HG02973 (cell line): Measurements from ENCODE around the gene TALDO1.

Experiments used
- ATAC-seq: cut with Tn5 transposase; IDR thresholded peaks from one replicate; pipeline ENCODE4 v1.9.1; 2021; ENCODE audit warnings: moderate library complexity; ENCODE audit not compliant: unreplicated experiment

TALDO1 gene

DNA sequence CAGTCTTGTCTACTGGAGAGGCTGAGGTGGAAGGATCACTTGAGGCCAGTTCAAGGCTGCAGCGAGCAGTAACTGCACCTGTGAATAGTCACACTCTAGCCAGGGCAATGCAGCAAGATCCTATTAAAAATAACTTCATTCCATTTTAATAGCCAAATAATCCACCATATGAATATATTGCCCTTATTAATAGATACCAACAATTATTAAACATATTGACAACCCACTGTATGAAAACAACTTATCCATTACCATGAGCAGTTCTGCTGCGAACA is 19.6 kb downstream of the TALDO1 start:
- no peak for ATAC-seq

DNA sequence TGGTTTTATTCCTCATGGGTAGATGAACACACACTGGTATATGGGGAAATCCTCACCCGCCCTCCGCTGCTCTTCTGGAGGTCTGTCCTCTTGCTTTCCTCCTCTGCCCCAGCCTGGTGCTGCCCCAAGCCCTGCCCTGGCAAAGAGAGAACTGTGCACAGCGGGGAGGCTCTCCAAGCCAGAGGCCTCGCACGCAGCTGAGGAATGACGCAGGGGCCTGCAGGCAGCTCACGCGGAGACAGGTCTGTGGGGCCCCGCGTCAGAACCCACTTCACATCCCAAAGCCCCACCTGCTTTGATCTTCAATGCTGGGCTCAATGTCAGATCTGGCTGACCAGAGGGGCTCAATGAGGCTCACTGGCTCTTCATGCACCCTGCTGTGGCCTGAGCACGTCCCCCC is 20.0 kb downstream of the TALDO1 start:
- no peak for ATAC-seq

DNA sequence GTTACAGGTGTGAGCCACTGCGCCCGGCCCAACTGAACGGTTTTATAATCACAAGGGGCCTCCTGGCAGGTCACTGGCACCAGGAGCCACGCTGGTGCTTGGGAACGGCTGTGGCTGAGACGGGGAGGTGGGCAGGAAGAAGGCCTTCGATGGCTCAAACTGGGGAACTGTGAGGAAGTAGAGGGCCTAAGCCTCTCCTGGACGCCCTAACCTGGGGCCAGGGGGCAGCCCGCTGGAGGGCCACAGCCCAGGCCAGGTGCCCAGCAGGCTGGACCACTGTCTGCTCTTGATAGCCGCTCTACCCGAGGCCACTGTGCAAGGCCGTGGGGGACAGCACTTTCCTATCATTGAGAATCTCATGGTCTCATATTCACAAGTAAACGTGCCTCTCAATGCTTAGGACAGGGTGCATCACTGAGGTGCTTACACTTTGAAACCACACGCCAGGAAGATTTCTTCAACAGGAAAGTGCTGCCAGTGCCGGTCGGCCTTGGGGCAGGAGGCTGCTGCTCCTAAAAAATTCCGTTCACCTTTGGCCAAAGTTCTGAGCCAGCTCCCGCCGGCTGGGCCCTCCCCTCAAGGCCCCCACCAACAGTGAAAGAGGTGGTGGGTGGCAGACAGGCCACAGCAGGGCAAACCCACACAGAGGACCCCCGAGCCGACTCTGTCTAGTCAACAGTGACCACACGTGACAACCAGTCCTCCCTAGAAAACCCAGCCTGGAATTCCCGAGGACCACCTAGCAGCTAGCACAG is 22.8 kb downstream of the TALDO1 start:
- ATAC-seq = no peak

DNA sequence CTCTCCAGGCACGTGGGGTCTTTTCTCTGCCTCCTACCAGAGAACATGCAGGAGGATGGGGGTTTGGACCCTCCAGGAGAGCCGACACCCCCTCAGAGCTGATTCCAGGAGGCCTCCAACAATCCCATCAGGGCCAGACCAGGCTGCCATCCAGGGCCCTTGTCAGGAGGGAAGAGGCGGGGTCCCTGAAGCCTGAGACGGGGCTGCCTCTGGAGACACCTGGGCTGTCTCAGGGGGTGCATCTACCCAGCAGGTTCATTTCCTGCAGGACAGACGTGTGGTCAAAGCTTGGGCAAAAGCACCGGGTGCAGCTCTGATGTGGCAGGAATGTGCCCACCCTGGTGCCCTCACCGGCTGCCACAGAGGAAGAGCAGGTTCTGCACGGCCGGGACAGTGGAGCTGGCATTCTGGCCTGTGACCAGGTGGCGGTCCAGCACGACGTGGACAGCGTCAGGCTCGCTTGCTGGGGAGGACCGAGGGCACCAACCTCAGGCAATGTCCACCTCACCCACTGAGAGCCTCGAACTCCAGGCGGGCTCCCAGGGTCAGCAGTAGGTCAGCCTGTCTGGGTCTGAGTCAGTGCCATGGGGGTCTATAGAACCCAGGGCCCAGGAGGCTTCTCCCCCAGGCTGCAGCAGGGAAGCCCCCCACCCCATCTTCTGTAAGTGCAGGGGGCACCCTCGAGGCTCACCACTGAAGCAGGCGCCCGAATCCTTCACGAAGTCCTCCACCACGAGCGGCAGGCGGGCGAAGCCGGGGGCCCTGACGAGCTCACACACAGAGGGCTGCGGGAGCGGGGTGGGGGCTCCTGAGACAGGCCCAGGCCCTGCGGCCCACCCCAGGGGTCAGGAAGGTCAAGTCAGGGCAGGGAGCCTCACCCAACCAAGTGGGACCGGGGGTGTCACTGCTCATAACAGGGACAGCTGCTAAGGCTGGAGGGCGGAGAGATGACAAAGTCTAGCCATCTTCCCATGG is 23.7 kb downstream of the TALDO1 start:
- no peak for ATAC-seq

DNA sequence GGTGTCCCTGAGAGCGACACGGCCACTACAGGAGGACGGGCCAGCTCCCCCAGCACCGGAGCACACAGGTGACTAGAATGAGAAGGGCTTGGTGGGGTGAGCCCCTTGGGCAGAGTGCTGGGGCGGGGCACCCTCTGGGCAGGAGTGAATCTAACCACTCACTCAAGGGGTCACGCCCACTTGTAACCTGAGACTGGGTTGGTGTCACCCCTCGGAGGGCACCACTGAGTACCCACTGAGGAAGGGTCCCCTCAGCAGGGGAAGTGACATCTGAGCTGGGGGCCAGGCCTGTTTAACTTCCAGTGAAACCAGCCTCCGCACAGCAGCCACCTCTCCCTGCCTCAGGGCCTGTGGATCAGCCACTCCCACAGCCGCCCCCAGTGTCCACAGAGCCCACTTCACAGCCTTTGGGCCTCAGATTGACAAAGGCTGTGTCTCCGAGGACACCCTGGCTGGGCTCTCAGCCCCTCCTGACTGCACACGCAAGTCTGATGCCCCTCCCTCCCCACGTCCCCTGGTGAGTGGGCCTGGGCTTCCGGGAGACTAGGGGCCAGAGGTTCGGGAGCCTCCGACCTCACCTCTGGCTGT is 24.4 kb downstream of the TALDO1 start:
- ATAC-seq = no peak

DNA sequence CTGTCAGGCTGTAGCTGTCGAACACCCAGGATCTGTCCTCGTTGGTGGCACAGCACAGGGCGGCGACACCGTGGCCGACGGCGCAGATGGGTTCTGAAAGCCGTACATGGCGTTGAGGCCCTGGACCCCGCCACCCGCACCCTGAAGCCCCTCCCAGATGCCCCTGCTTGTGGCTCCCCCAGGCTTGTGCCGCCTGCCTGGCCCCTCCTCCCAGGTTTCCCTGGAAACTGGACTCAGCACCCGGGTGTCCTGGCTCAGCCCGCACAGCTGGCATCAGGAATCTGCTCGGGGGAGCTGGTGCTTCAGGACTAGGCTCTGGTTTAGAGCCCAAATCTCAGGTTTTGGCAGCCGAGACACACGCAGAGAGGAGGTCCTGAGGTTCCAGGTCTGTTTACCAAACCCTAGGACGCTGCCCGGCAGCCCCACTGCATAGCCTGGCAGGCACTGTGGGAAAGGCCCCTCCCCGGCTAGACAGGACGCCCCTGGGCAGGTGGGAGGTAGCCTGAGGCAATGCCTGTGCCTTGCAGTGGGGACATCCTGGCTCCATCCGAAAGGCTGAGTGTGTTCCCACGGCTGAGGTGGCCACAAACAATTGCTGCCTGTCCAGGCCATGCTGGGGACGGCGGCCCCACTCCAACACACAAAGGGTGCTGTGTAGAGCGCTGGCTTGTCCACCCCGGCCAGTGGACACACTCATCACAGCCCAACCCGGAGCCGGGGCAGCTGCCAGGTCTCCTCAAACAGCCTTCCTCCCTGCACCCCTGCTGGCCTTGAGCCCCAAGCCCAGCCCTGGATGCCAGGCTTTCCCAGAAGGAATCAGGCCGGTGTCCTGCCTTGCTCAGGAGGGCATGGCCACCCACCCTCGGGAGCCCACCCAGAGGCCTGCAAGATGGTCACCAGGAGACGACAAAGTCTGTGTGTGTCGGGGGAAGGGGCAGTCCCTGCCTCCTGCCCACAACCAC is 25.4 kb downstream of the TALDO1 start:
- ATAC-seq = no peak

DNA sequence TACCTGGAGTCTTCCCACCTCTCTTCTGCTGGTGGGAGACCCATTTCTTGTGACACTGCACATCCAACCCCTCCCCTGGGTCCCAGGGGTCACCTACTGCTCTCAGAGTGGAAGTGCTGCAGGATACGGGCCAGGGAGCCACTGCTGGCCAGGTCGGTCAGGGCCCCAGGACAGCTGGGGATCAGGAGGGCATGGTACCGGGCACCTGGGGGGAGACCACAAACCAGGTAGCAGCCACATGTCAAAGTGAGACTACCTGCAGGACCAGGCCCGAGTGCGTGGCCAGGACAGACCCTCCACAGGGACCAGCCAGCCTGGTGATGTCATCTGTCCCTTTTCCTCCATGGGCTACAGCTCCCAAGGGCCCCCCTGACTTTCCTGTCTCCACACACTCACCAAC is 26.2 kb downstream of the TALDO1 start:
- ATAC-seq = no peak

DNA sequence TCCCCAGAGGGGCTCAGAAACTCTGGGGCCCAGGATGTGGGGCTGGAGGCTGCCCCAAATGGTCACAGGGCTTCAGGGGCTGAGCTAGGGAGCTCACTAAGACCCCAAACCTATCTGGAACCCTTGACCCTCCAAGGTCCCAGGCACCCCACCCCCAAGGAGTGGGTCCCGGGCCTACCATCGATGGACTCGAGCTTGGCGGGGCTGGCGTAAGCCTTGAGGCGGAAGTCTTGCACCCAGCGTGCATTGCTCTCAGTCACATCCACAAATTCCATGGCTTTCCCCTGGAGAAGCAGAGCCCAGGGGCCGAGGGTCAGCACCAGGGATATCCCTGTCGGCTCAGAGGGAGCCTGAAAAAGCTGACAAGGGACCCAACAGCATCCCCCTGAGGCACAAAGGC is 26.6 kb downstream of the TALDO1 start:
- ATAC-seq = no peak

DNA sequence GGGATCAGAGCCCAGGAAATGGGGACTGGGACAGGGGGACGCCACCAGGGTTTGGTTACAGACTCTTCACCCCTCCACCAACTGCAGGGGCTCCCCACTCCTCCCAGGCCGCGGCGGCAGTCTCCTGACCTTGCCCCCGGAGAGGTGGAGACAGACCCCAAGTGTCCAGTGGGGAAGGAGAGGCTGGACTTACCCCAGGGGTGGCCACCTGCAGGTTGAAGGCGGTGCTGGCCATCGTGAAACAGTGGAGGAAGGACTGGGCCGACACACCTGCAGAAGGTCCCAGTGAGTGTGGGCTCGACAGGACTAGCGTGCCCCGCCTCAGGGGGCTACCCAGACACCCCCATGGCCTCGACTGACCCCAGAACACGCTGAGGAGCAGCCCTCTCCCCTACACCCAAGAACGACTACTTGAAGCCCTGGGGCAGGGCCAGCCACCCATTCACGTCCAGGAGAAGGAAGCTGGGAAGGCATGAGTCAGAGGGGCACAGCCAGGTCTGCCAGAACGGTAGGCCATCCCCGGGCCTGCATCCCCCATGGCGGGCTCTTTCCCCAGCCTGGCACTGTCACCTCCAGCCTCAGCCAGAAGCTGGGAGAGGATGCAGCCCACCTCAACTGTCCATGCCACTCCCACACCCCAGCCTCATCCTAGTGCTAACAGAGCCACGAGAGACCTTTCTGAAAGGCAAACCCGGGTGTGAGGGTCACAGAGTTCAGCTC is 27.8 kb downstream of the TALDO1 start:
- no peak for ATAC-seq

DNA sequence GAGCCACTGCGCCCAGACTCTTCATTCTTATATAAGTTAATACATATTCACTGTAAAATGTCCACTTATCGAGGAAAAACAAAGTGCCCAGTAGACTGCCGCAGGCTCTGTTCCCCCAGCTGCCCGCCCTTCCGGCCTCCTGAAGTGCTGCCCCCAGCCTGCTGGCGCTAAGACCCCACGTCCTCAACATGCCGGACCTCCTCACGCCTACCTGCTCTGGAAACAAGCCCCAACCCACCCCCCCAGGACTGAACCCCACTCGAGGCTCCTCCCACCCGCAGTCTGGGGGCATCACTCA is 28.9 kb downstream of the TALDO1 start:
- ATAC-seq = no peak

DNA sequence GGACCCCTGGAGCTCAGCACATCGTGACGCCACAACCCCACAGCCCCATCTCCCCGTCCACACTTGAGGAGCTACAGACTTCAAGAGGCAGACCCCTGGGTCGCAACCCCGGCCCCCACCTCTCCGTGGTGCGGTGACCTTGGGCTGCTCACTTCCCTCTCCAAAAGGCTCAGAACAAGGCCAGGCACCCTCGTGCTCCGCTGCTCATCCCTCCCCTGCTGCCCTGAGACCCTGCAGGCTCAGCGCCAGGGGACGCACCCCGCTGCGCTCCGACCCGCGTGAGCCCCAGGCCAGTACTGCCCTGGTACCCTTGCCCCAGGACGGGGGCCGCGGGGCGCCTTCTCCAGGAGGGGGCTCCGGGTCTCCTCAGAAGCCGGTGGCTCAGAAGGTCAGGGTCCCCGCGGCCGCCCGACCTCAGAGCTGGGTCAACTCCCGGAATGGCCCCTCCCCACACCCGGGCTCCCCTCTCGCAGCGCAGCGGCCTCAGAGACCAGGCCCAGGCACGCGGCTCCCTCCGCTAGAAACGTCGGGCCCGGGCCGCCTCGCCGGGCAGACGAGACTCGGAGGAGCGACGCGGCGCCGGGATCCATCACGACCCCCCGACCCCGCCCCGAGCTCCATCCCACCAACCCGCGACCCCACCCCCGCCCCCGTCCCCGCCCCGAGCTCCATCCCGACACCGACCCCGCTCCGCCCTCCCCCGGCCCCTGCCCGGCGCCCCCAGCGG is 29.5 kb downstream of the TALDO1 start:
- ATAC-seq = peak; percentile 18

DNA sequence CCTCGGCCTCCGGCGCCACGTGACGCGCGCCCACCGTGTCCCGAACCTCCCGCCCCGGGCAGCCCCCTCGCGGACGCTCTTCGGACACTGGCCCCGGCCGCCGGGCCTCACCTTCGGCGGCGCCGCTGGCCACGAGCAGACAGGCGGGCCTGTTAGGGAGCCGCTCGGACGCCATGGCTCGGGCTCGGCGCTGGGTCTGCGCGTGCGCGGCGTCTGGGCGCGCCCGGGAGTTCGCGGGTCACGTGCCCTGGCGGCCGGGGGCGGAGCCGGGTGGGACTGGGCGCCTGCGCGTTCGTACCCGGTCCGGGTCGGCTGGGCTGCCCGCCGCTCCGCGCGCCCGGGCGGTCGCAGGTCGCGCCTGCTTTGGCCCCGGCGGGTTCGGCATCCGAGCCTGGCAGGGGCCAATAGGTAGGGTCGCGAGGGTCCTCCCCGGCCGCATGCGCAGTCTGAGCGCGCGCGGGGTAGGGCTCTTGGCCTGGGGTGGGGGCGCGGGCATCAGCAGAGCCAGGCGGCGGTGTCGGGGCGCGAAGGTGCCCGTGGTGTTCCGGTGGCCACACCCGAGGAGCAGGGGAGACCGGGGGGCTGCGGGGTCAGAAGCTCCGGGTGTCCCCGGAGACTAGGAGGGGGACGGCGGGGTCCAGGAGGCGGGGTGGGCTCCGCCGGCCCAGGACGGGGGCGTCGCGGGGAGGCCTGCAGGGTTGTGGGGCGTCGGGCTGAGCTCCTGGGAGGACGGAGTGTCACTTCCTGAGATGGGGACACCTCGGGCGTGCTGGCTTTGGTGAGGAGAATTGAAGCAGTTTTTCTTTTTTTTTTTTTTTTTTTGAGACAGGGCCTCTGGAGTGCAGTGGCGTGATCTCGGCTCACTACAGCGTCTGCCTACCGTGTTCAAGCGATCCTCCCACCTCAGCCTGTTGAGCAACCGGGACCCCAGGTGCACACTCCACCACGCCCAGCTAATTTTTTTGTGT is 30.3 kb downstream of the TALDO1 start, which contains the start of gene GATD1:
TSS of gene GATD1 (minus strand) at position 200 of the 968 bp plus-strand sequence. CDS start at position 175, 25 bp downstream.
- ATAC-seq = peak; percentile 62

DNA sequence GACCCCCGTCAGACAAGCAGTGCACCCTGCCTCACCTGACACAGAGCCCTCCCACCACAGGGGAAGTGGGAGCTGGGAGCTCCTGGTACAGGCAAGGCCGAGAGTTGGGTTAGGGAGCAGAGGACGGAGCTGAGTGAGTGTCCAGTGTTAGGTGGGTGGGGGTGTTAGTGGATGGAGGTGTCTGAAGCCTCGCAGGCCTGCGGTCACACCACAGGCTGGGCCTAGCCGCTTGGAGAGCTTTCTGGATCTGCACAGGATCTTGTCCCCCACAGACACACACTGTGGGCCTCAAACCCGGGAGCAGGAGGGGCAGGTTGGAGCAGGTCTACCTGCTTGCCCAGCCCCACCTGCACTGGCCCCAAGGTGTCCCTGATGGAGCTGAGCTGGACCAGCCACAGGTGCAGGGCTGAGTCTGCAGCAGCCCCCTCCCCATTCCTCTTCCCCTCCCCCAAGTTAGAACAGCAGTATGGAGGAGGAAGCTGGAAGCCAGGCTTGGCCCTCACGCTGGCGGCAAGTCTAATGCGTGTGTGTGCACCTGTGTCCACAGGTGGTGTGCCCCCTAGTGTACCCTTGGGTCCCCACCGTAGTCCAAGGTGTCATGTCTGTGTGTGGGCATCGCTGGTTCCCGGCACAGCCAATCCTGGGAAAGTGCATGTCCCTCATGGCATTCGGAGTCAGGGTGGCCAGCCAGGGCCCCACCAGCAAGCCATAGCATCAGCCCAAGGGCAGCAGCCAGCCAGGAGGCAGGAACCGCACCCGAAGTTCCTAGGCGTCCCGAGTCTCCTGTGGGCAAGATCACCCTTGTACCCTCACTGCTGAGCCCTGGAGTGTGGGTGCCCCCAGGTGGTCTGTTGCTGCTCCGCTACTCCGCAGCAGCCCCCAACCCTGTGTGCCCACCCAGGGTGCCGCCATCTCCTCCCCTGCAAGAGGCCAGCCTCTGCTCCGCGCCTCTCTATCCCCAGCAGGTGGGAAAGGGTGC is 32.0 kb downstream of the TALDO1 start:
- no peak for ATAC-seq

DNA sequence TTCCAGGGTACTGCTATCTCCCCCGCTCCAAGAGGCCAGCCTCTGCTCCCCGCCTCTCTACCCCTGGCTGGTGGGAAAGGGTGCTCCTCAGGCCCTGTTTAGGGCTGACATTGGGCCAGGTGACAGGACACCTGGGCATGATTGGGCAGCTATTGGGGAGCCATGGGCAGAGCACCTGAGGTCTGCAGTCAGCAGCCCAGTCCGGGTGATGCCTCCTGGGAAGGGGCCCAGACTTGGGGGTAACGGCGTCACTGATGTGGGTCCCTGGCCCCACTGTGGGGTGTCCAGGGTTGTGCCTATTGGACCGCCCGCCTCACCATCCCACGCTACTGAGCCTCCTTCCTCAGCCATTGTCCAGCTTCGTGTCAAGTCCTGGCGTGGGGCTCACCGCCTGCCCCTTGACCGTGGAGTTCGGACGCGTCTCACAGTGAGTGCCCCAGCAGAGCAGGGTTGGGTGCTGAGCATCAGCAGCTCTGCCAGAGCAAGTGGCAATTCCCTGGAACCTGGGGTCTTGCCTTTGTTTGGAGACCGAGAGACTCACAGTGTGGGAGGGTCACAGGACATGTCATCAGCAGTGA is 32.8 kb downstream of the TALDO1 start:
- ATAC-seq = no peak

DNA sequence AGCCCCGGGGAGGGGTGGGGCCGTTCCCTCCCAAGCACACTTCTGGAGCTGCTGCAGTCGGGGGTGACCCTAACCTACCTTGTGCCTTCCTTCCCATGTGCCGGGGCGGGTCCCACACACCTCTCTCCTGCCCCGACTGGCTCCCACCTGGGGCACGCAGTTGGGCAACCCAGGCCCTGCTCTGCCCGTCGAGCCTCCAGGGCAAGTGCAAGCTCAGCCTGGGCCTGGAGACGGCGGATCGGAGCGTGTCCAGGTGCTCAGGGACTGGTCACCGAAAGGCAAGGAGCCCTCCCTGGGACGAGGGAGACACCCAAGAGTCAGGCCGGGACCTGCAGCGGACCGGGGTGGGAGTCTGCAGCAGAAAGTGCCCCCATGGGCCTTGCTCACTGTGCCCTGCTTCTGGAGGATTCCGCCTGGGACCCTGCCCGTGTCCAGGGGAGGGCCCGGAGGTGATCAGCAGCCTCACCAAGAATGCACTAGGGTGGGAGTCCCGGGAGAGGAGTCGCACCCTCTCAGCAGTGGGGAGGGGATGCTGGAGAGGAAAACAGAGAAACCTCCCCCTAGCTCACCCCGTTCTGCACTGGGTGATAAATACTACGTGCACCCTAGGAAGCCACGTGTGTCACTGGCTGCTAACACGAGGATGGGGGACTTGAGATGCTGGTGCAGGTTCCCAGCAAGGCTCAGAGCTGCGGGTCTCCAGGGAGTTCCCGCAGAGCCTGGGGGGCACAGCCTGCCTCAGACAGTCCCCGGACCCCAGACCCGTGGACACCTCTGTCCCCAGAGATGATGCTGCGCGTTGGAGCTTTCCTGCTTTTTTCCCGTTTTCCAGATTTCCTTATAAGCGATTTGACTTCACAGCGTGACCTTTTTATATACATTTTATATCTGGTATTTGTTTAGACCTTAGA is 35.3 kb downstream of the TALDO1 start:
- ATAC-seq = no peak

DNA sequence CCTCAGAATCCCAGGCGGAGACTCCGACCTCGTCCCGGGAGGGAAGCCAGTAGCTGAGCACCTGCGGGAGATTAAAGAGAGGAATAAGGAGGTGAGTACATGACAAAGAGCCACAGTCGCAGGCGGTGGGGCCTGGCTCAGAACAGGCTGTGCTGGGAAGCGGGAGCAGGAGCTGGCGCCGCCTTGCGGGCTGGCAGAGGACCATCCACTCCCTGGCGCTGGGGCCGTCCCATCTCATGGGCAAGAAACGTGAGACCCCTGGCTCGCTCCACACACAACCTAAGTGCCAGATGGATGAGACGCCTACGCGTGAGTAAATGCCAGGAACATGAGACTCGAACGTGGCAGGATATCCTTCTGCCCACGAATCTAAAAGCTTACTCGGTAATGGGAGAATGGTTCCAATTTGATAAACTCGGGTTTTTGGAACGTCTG is 36.3 kb downstream of the TALDO1 start:
- ATAC-seq = no peak
